22Rv1 (cell line): ENCODE data around the gene ZNF462.

Experiments used
- ZFX ChIP-seq: fragments of 450-650 bp; IDR thresholded peaks from 2 replicates; pipeline ENCODE4 v1.6.1; 2017; ENCODE audit warnings: antibody characterized with exemption, borderline replicate concordance
- TF ChIP-seq, protein P1 (sequence below): fragments of 450-650 bp; IDR thresholded peaks from 2 replicates; pipeline ENCODE4 v1.5.1; 2017; ENCODE audit warnings: mild to moderate bottlenecking

DNA sequence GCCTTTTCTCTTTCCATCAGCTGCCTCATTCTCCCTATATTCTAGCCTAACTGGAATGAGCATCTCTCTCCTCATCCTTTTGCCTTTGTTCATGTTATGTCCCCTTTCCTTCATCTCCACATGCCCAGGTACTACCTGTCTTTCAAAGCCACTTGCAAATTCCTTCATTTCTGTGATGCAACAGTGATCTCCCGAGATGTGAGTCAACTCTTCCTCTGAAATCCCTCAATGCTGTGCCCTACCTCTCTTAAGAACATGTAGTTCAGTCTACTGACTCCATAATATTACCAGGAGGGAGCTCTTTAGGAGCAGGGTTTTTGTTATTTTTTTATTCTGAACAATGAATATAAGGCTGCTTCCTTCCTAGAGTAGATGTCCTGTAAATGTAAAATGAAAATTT, 91.6 kb downstream of the ZNF462 start:
- TF ChIP-seq, protein P1, sequence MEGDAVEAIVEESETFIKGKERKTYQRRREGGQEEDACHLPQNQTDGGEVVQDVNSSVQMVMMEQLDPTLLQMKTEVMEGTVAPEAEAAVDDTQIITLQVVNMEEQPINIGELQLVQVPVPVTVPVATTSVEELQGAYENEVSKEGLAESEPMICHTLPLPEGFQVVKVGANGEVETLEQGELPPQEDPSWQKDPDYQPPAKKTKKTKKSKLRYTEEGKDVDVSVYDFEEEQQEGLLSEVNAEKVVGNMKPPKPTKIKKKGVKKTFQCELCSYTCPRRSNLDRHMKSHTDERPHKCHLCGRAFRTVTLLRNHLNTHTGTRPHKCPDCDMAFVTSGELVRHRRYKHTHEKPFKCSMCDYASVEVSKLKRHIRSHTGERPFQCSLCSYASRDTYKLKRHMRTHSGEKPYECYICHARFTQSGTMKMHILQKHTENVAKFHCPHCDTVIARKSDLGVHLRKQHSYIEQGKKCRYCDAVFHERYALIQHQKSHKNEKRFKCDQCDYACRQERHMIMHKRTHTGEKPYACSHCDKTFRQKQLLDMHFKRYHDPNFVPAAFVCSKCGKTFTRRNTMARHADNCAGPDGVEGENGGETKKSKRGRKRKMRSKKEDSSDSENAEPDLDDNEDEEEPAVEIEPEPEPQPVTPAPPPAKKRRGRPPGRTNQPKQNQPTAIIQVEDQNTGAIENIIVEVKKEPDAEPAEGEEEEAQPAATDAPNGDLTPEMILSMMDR: no peak
- no peak for TF ChIP-seq ZFX
